Endothelial cell of umbilical vein (primary cell): ENCODE results near the gene COBLL1. TPM values are rescaled to one million over a fixed set of nuclear protein-coding genes. Genes with fewer than 3 reads are reported as not detected.

Source experiments
- BruUV-seq: library from RNA; stranded (reverse); fragments of 400-500 nt; replicated peaks from 2 replicates; lab custom pipeline; 2021; lab: Mats Ljungman, UMichigan
- CTCF ChIA-PET: fragments of 300-600, 350-600 bp; sonication (Branson Sonifier 250); formaldehyde crosslinking; loops from one replicate; lab custom pipeline; 2021; ENCODE audit warnings: antibody characterized with exemption, inconsistent platforms; lab: Charles Lee
- POLR2A ChIA-PET: fragments of 300-600, 350-600 bp; sonication (Branson Sonifier 250); formaldehyde crosslinking; loops from one replicate; lab custom pipeline; 2021; ENCODE audit warnings: antibody characterized with exemption, inconsistent platforms; lab: Charles Lee
- DNase-seq: peaks from one replicate; pipeline ENCODE4 v3.0.0-alpha.2; 2011; ENCODE audit warnings: low read depth, low spot score
- FAIRE-seq: peaks from 2 replicates; lab custom pipeline; 2011; peaks lifted over from hg19 to GRCh38; lab: Jason Lieb, UNC
- H2AFZ ChIP-seq: 2 replicates; pipeline ENCODE4 v1.6.0; 2012; ENCODE audit warnings: low read depth, low read length, control low read depth, inconsistent platforms
- H3K27ac ChIP-seq: 2 replicates; pipeline ENCODE4 v1.5.1; 2011; ENCODE audit warnings: low read depth, mild to moderate bottlenecking, control low read depth, low read length, moderate library complexity; ENCODE audit not compliant: insufficient read depth
- H3K27me3 ChIP-seq, 2 experiments: 2 replicates each; pipeline versions ENCODE4 v1.6.0 to v1.6.1; 2011; ENCODE audit warnings: low read length in 2 of 2, mixed read lengths in 1 of 2; ENCODE audit not compliant: control insufficient read depth in 2 of 2, insufficient read depth in 2 of 2
- H3K36me3 ChIP-seq, 2 experiments: 2 replicates in 1 of 2; 3 replicates in 1 of 2; pipeline ENCODE4 v1.5.1; 2011; ENCODE audit warnings: low read length in 2 of 2, mild to moderate bottlenecking in 1 of 2, moderate library complexity in 1 of 2; ENCODE audit not compliant: control insufficient read depth in 2 of 2, insufficient read depth in 2 of 2; ENCODE audit errors: extremely low read depth in 1 of 2
- H3K4me1 ChIP-seq: 3 replicates; pipeline ENCODE4 v1.5.1; 2011; ENCODE audit warnings: mild to moderate bottlenecking, low read length; ENCODE audit not compliant: control insufficient read depth, insufficient read depth; ENCODE audit errors: extremely low read depth
- H3K4me2 ChIP-seq: 2 replicates; pipeline ENCODE4 v1.6.1; 2011; ENCODE audit warnings: low read length, control low read depth, mixed read lengths; ENCODE audit not compliant: insufficient read depth
- H3K4me3 ChIP-seq, 3 experiments: fragments of 200-600 bp in 1 of 3; sonication (generic), shearing (Covaris generic) in 1 of 3; replicated peaks in 1 of 3; 2 replicates each; pipeline ENCODE4 v1.5.1; 2011 to 2016; ENCODE audit warnings: control low read depth in 3 of 3, low read length in 3 of 3, mild to moderate bottlenecking in 2 of 3, inconsistent platforms in 1 of 3, low read depth in 1 of 3, moderate library complexity in 1 of 3; ENCODE audit not compliant: insufficient read depth in 1 of 3
- H3K79me2 ChIP-seq: 2 replicates; pipeline ENCODE4 v1.6.0; 2012; ENCODE audit warnings: low read length, inconsistent platforms; ENCODE audit not compliant: control insufficient read depth, insufficient read depth
- H3K9ac ChIP-seq: replicated peaks from 2 replicates; pipeline ENCODE3; 2011; ENCODE audit warnings: low read length, control low read depth; ENCODE audit not compliant: insufficient read depth; ENCODE audit errors: extremely low read depth
- H3K9me1 ChIP-seq: replicated peaks from 3 replicates; pipeline ENCODE4 v1.6.0; 2011; ENCODE audit warnings: mild to moderate bottlenecking, low read length; ENCODE audit not compliant: control insufficient read depth, insufficient read depth; ENCODE audit errors: extremely low read depth
- H3K9me3 ChIP-seq: replicated peaks from 2 replicates; pipeline ENCODE4 v1.5.1; 2012; ENCODE audit warnings: low read length, inconsistent platforms; ENCODE audit not compliant: control insufficient read depth, insufficient read depth
- H4K20me1 ChIP-seq: replicated peaks from 2 replicates; pipeline ENCODE3; 2011; ENCODE audit warnings: mild to moderate bottlenecking, low read length; ENCODE audit not compliant: control insufficient read depth, insufficient read depth; ENCODE audit errors: extremely low read depth
- EZH2 ChIP-seq: IDR thresholded peaks from 2 replicates; pipeline ENCODE4 v1.6.1; 2012; ENCODE audit warnings: borderline replicate concordance, low read depth, mild to moderate bottlenecking, moderate library complexity, low read length, inconsistent platforms; ENCODE audit not compliant: severe bottlenecking
- FOS ChIP-seq: IDR thresholded peaks from 2 replicates; pipeline ENCODE4 v1.6.1; 2011; ENCODE audit warnings: mild to moderate bottlenecking, low read length, moderate library complexity, borderline replicate concordance; ENCODE audit not compliant: insufficient read depth
- GATA2 ChIP-seq: IDR thresholded peaks from 2 replicates; pipeline ENCODE4 v1.7.0; 2011; ENCODE audit warnings: low read depth, mild to moderate bottlenecking, moderate library complexity, mixed read lengths, low read length; ENCODE audit not compliant: insufficient read length, insufficient read depth
- JUN ChIP-seq: IDR thresholded peaks from 2 replicates; pipeline ENCODE4 v1.6.1; 2011; ENCODE audit warnings: borderline replicate concordance, low read depth; ENCODE audit not compliant: insufficient read length, insufficient read depth
- MYC ChIP-seq: IDR thresholded peaks from one replicate; pipeline ENCODE4 v1.6.1; 2011; ENCODE audit warnings: mild to moderate bottlenecking, low read depth, low read length
- POLR2A ChIP-seq: IDR thresholded peaks from 2 replicates; pipeline ENCODE4 v1.6.1; 2012; ENCODE audit warnings: low read depth, mild to moderate bottlenecking, control low read depth, low read length
- POLR2AphosphoS5 ChIP-seq: IDR thresholded peaks from 2 replicates; pipeline ENCODE4 v1.6.1; 2012; ENCODE audit warnings: low read depth, mild to moderate bottlenecking, control low read depth, low read length, moderate library complexity; ENCODE audit not compliant: insufficient read depth
- dilution Hi-C: fragments of 300-500 bp; cut with MboI; formaldehyde crosslinking; loops from one replicate; pipeline ENCODE4 v1.15.0; 2019; ENCODE audit warnings: low sequenced_read_pairs; ENCODE audit not compliant: extremely low pct_ligation_motif_present
- intact Hi-C: fragments of 100-400 bp; cut with micrococcal nuclease; formaldehyde crosslinking; loops from one replicate; pipeline ENCODE4 v1.10.0; 2022
- polyA plus RNA-seq, 4 experiments: library from polyadenylated mRNA; depleted of rRNA in 3 of 4; stranded (reverse) in 3 of 4; unstranded in 1 of 4; fragments of >200 nt; gene quantifications; 2 replicates each; pipeline versions ENCODE4 v1.2.1 to v1.2.3, GENCODE V29; 2011 to 2012; ENCODE audit warnings: missing spikeins in 1 of 4
- total RNA-seq: library from RNA; stranded (reverse); gene quantifications from 2 replicates; pipeline ENCODE4 v1.2.3, GENCODE V29; 2021
- TF ChIP-seq, protein P1 (sequence below): IDR thresholded peaks from 2 replicates; pipeline ENCODE4 v1.6.1; 2011; ENCODE audit not compliant: insufficient read depth, insufficient read length
- TF ChIP-seq, protein P2 (sequence below), 2 donors: IDR thresholded peaks; 1 replicate in 1 of 2; 2 replicates in 1 of 2; pipeline ENCODE4 v1.5.1; 2011; ENCODE audit warnings: low read length in 2 of 2, mild to moderate bottlenecking in 2 of 2, moderate library complexity in 2 of 2, control low read depth in 1 of 2, inconsistent platforms in 1 of 2, low read depth in 1 of 2; ENCODE audit not compliant: insufficient read depth in 1 of 2; ENCODE audit errors: extremely low read depth in 1 of 2

The COBLL1 gene
- total and polyA plus RNA-seq, 2 donors (not counting 3 experiments of a cell fraction or from before 2014, with no cell fraction given): 9.1 to 38.4 TPM

DNA sequence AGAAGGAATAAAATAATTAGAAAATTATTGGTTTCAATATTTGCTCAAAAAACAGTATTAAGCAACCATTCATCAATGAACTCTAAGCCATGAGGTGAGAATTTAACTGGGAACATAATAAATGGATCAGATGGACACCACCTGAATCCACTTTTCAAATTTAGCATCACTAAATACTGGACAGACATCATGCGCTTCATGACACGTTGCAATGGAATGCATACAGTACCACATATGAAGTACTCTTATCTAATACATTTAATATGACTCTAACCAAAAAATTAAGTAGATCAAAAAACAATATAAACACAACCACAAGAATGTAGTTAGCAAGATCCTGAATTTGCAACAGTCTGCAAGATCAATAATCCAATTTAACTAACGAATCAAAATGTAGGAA lies 76.6 kb downstream of the COBLL1 start:
- H3K9me1 ChIP-seq: no peaks in the 10 kb centered on the region
- peaks cover 5% of the 10 kb centered on the region for H3K4me1 ChIP-seq
- no TSS peak for BruUV-seq
- intact Hi-C loops: no loop called here
- dilution Hi-C loops: no loop called here
- TF ChIP-seq, protein P1, sequence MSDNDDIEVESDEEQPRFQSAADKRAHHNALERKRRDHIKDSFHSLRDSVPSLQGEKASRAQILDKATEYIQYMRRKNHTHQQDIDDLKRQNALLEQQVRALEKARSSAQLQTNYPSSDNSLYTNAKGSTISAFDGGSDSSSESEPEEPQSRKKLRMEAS: no peak
- TF ChIP-seq GATA2: no peak
- no peak for TF ChIP-seq POLR2AphosphoS5
- TF ChIP-seq, protein P2, sequence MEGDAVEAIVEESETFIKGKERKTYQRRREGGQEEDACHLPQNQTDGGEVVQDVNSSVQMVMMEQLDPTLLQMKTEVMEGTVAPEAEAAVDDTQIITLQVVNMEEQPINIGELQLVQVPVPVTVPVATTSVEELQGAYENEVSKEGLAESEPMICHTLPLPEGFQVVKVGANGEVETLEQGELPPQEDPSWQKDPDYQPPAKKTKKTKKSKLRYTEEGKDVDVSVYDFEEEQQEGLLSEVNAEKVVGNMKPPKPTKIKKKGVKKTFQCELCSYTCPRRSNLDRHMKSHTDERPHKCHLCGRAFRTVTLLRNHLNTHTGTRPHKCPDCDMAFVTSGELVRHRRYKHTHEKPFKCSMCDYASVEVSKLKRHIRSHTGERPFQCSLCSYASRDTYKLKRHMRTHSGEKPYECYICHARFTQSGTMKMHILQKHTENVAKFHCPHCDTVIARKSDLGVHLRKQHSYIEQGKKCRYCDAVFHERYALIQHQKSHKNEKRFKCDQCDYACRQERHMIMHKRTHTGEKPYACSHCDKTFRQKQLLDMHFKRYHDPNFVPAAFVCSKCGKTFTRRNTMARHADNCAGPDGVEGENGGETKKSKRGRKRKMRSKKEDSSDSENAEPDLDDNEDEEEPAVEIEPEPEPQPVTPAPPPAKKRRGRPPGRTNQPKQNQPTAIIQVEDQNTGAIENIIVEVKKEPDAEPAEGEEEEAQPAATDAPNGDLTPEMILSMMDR (IDR thresholded peaks at IDR 0.05; ENCODE audit: extremely low read depth in 1 of 2, insufficient read depth in 1 of 2, low read depth in 1 of 2, low read length in 2 of 2): no peak
- TF ChIP-seq EZH2: no peak
- no peak for TF ChIP-seq MYC
- TF ChIP-seq JUN: no peak
- TF ChIP-seq POLR2A: no peak
- TF ChIP-seq FOS: no peak
- no peak overlapping the region for H3K9ac ChIP-seq
- ChIA-PET POLR2A (no interaction called here), CTCF (no interaction called here)
- no peaks in the 10 kb centered on the region for H3K27me3 ChIP-seq
- no peak for FAIRE-seq
- H2AFZ ChIP-seq: no peak overlapping the region
- H3K27ac ChIP-seq: no peak overlapping the region
- H3K4me2 ChIP-seq: no peak overlapping the region
- H4K20me1 ChIP-seq: no peaks in the 10 kb centered on the region
- H3K79me2 ChIP-seq: peaks cover 2% of the 10 kb centered on the region
- no peak overlapping the region for H3K4me3 ChIP-seq
- H3K9me3 ChIP-seq: no peaks in the 10 kb centered on the region
- no peaks in the 10 kb centered on the region for H3K36me3 ChIP-seq
- DNase-seq: no peak
